ENCODE measurements around the gene LPAR2. TPM values are rescaled to one million over a fixed set of nuclear protein-coding genes. Genes with fewer than 3 reads are reported as not detected.

LPAR2 gene
- total and polyA plus RNA-seq, 8 donors, result 9.6 to 28.6 (median 11.4) TPM

GRCh38 chr19:19653597-19654147 lies 25.7 kb upstream of the LPAR2 start:
- Histone ChIP-seq H3K36me3 (peaks cover 13 to 81% (median 57%) of the 10 kb centered on the region in 3 donors), H3K27ac (no peak overlapping the region), H3K4me1 (no peaks in the 10 kb centered on the region), H3K9me3 (no peaks in the 10 kb centered on the region), H3K4me3 (no peak overlapping the region), H3K27me3 (no peaks in the 10 kb centered on the region)
- 95 to 97% methylated on average over 23 of the region's 23 CpGs for whole genome bisulfite sequencing, 2 donors
- intact Hi-C loops (cut with DNase I), result no loop called here
- FAIRE-seq (no peak), DNase-seq (peak in 1 of 6 donors; percentile 63), ATAC-seq (no peak)
- TF ChIP-seq, protein P1, sequence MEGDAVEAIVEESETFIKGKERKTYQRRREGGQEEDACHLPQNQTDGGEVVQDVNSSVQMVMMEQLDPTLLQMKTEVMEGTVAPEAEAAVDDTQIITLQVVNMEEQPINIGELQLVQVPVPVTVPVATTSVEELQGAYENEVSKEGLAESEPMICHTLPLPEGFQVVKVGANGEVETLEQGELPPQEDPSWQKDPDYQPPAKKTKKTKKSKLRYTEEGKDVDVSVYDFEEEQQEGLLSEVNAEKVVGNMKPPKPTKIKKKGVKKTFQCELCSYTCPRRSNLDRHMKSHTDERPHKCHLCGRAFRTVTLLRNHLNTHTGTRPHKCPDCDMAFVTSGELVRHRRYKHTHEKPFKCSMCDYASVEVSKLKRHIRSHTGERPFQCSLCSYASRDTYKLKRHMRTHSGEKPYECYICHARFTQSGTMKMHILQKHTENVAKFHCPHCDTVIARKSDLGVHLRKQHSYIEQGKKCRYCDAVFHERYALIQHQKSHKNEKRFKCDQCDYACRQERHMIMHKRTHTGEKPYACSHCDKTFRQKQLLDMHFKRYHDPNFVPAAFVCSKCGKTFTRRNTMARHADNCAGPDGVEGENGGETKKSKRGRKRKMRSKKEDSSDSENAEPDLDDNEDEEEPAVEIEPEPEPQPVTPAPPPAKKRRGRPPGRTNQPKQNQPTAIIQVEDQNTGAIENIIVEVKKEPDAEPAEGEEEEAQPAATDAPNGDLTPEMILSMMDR (IDR thresholded peaks at IDR 0.05), result no peak

GRCh38 chr19:19652482-19653295 lies 24.7 kb upstream of the LPAR2 start:
- Histone ChIP-seq H3K9me3 (no peaks in the 10 kb centered on the region), H3K36me3 (peaks cover 13 to 79% (median 53%) of the 10 kb centered on the region in 3 donors), H3K27ac (no peak overlapping the region), H3K4me1 (no peaks in the 10 kb centered on the region), H3K4me3 (no peak overlapping the region), H3K27me3 (no peaks in the 10 kb centered on the region)
- DNase-seq, result peak in 1 of 6 donors; percentile 50
- ATAC-seq, result no peak
- TF ChIP-seq, protein P1 (IDR thresholded peaks at IDR 0.05), result no peak
- intact Hi-C loops (cut with DNase I), result no loop called here
- WGBS, 2 donors, result 92 to 93% methylated on average over 24 of the region's 24 CpGs
- FAIRE-seq, result no peak

GRCh38 chr19:19651076-19651475 lies 23.1 kb upstream of the LPAR2 start:
- Histone ChIP-seq H3K27me3 (no peaks in the 10 kb centered on the region), H3K27ac (no peak overlapping the region), H3K9me3 (no peaks in the 10 kb centered on the region), H3K36me3 (peaks cover 10 to 78% (median 55%) of the 10 kb centered on the region in 3 donors), H3K4me1 (no peaks in the 10 kb centered on the region), H3K4me3 (no peak overlapping the region)
- DNase-seq (peak in 1 of 6 donors; percentile 60), FAIRE-seq (no peak), ATAC-seq (no peak)
- intact Hi-C loops (cut with DNase I), result no loop called here
- TF ChIP-seq, protein P1 (IDR thresholded peaks at IDR 0.05), result no peak
- 86 to 89% methylated on average over 13 of the region's 13 CpGs for WGBS, 2 donors

GRCh38 chr19:19650331-19650730 lies 22.3 kb upstream of the LPAR2 start:
- Histone ChIP-seq H3K4me1 (no peaks in the 10 kb centered on the region), H3K4me3 (no peak overlapping the region), H3K27me3 (no peaks in the 10 kb centered on the region), H3K27ac (no peak overlapping the region), H3K9me3 (no peaks in the 10 kb centered on the region), H3K36me3 (peaks cover 8 to 70% (median 55%) of the 10 kb centered on the region in 3 donors)
- TF ChIP-seq, protein P1 (IDR thresholded peaks at IDR 0.05), result no peak
- ATAC-seq, result no peak
- no peak for FAIRE-seq
- intact Hi-C loops (cut with DNase I), result no loop called here
- peak in 1 of 6 donors; percentile 65 for DNase-seq
- 94 to 98% methylated on average over 9 of the region's 9 CpGs for WGBS, 2 donors

All from pancreas (tissue), 10 donors.